B cell (primary cell): Measurements from ENCODE around the gene OR6C3. TPM values are rescaled to one million over a fixed set of nuclear protein-coding genes. Genes with fewer than 3 reads are reported as not detected.

Experiments used
- ATAC-seq: fragments of 200-7000 bp; cut with Tn5 transposase; one replicate; pipeline ENCODE4 v1.10.0; 2021; ENCODE audit warnings: low read depth, mild to moderate bottlenecking, moderate number of reproducible peaks, moderate library complexity
- CTCF ChIA-PET: fragments of 350-600 bp; sonication (Branson Sonifier 250); formaldehyde crosslinking; loops from one replicate; lab custom pipeline; 2021; ENCODE audit warnings: antibody characterized with exemption, inconsistent platforms; lab: Charles Lee
- POLR2A ChIA-PET: fragments of 350-600 bp; sonication (Branson Sonifier 250); formaldehyde crosslinking; loops from one replicate; lab custom pipeline; 2021; ENCODE audit warnings: antibody characterized with exemption; lab: Charles Lee
- DNase-seq: peaks from one replicate; pipeline ENCODE4 v3.0.0; 2013
- H2AFZ ChIP-seq: 2 replicates; pipeline ENCODE4 v1.6.1; 2012; ENCODE audit warnings: mild to moderate bottlenecking, low read depth, low read length; ENCODE audit not compliant: insufficient read depth, poor library complexity, severe bottlenecking
- H3K27ac ChIP-seq, 2 donors: 1 replicate in 1 of 2; 2 replicates in 1 of 2; pipeline ENCODE4 v1.5.1; 2012 to 2013; ENCODE audit warnings: low read length in 2 of 2, mild to moderate bottlenecking in 2 of 2, moderate library complexity in 1 of 2
- H3K27me3 ChIP-seq, 4 experiments: fragments of 200-600 bp in 1 of 4; sonication (generic) in 1 of 4; replicated peaks in 1 of 4; 1 replicate in 2 of 4; 2 replicates in 2 of 4; pipeline versions ENCODE4 v1.6.1 to v1.7.0; 2013 to 2016; ENCODE audit warnings: low read length in 3 of 4, mild to moderate bottlenecking in 2 of 4, mixed read lengths in 1 of 4, moderate library complexity in 1 of 4; ENCODE audit not compliant: insufficient read depth in 4 of 4, control insufficient read depth in 3 of 4; ENCODE audit errors: control extremely low read depth in 1 of 4
- H3K36me3 ChIP-seq, 2 experiments: replicated peaks in 1 of 2; 1 replicate in 1 of 2; 2 replicates in 1 of 2; pipeline versions ENCODE4 v1.6.1 to v1.7.1; 2013; ENCODE audit warnings: low read length in 1 of 2; ENCODE audit not compliant: insufficient read depth in 2 of 2, control insufficient read depth in 1 of 2; ENCODE audit errors: control extremely low read depth in 1 of 2, extremely low read depth in 1 of 2
- H3K4me1 ChIP-seq, 2 donors: fragments of 200-600 bp in 1 of 2; sonication (generic) in 1 of 2; 1 replicate in 1 of 2; 2 replicates in 1 of 2; pipeline versions ENCODE4 v1.5.1 to v1.6.1; 2013 to 2017; ENCODE audit warnings: low read length in 2 of 2; ENCODE audit not compliant: control insufficient read depth in 2 of 2, insufficient read depth in 2 of 2
- H3K4me2 ChIP-seq: replicated peaks from 2 replicates; pipeline ENCODE3; 2012; ENCODE audit warnings: mild to moderate bottlenecking, low read depth, low read length; ENCODE audit not compliant: poor library complexity, severe bottlenecking
- H3K4me3 ChIP-seq, 5 experiments: fragments of 200-600 bp in 1 of 5; sonication (generic) in 1 of 5; 1 replicate in 3 of 5; 2 replicates in 2 of 5; pipeline versions ENCODE4 v1.5.1 to v1.7.0; 2011 to 2016; ENCODE audit warnings: low read length in 4 of 5, mild to moderate bottlenecking in 4 of 5, low read depth in 2 of 5, control low read depth in 1 of 5, moderate library complexity in 1 of 5; ENCODE audit not compliant: insufficient read depth in 1 of 5; ENCODE audit errors: control extremely low read depth in 1 of 5, extremely low read depth in 1 of 5
- H3K79me2 ChIP-seq: fragments of 200-600 bp; sonication (generic); one replicate; pipeline ENCODE4 v1.6.0; 2016; ENCODE audit warnings: low read length; ENCODE audit not compliant: control insufficient read depth, insufficient read depth
- H3K9ac ChIP-seq: fragments of 200-600 bp; sonication (generic); 2 replicates; pipeline ENCODE4 v1.6.1; 2017; ENCODE audit warnings: mild to moderate bottlenecking, low read length, moderate library complexity
- H3K9me3 ChIP-seq, 3 donors: one replicate each; pipeline versions ENCODE4 v1.6.1 to v1.7.1; 2013; ENCODE audit warnings: low read length in 2 of 3; ENCODE audit not compliant: control insufficient read depth in 2 of 3, insufficient read depth in 1 of 3; ENCODE audit errors: control extremely low read depth in 1 of 3
- H4K20me1 ChIP-seq: 2 replicates; pipeline ENCODE4 v1.6.0; 2012; ENCODE audit warnings: mild to moderate bottlenecking, low read length; ENCODE audit not compliant: insufficient read depth, control insufficient read depth, poor library complexity, severe bottlenecking
- H3K27ac Mint-ChIP-seq: one replicate; pipeline ENCODE4 v1.8.0; 2021; ENCODE audit warnings: mixed read lengths
- H3K27me3 Mint-ChIP-seq: one replicate; pipeline ENCODE4 v1.8.0; 2021; ENCODE audit warnings: mixed read lengths
- H3K4me1 Mint-ChIP-seq: one replicate; pipeline ENCODE4 v1.8.0; 2021; ENCODE audit warnings: mixed read lengths
- H3K4me3 Mint-ChIP-seq: one replicate; pipeline ENCODE4 v1.8.0; 2021; ENCODE audit warnings: mixed read lengths
- H3K9me3 Mint-ChIP-seq: one replicate; pipeline ENCODE4 v1.8.0; 2022; ENCODE audit warnings: mixed read lengths; ENCODE audit not compliant: insufficient read depth
- CTCF ChIP-seq: fragments of 200-600 bp; IDR thresholded peaks from one replicate; pipeline ENCODE4 v1.8.0; 2022; ENCODE audit warnings: antibody characterized with exemption, mild to moderate bottlenecking
- EZH2 ChIP-seq: IDR thresholded peaks from 2 replicates; pipeline ENCODE4 v1.6.1; 2012; ENCODE audit warnings: borderline replicate concordance, low read depth, mild to moderate bottlenecking, moderate library complexity, low read length; ENCODE audit not compliant: insufficient read depth, poor library complexity, severe bottlenecking
- WGBS: methylation state at CpG from one replicate; pipeline ENCODE4 v1.1.5; 2013; ENCODE audit warnings: missing lambda C conversion rate; ENCODE audit not compliant: insufficient coverage; 5-methylcytosine and 5-hydroxymethylcytosine counted together
- intact Hi-C: fragments of 100-400 bp; cut with micrococcal nuclease; formaldehyde crosslinking; loops from one replicate; pipeline ENCODE4 v1.10.0; 2022
- polyA plus RNA-seq: library from polyadenylated mRNA; depleted of rRNA; stranded (reverse); fragments of >200 nt; gene quantifications from 2 replicates; pipeline ENCODE4 v1.2.3, GENCODE V29; 2012
- total RNA-seq, 2 donors: library from RNA; stranded (reverse); fragments of 120-200 nt in 1 of 2; gene quantifications; 1 replicate in 1 of 2; 2 replicates in 1 of 2; pipeline versions ENCODE4 v1.2.3 to v1.2.4, GENCODE V29; 2013 to 2022

Gene OR6C3
- total and polyA plus RNA-seq, 2 donors (not counting 1 experiment from before 2014, with no cell fraction given) = not detected

GRCh38 chr12:55372521-55372920, 42.0 kb downstream of the OR6C3 start:
- no peaks in the 10 kb centered on the region for H3K9me3 ChIP-seq
- no peak overlapping the region for H3K4me3 ChIP-seq
- H3K27me3 ChIP-seq = peaks cover 0 to 3% (median 0%) of the 10 kb centered on the region in 4 experiments
- H3K4me1 ChIP-seq = no peaks in the 10 kb centered on the region
- H3K36me3 ChIP-seq = no peaks in the 10 kb centered on the region
- no peak overlapping the region for H3K4me2 ChIP-seq
- no peaks in the 10 kb centered on the region for H3K4me1 Mint-ChIP-seq
- no peak overlapping the region for H3K27ac Mint-ChIP-seq
- H3K4me3 Mint-ChIP-seq = no peak overlapping the region
- TF ChIP-seq EZH2 (no peak), CTCF (no peak)
- H3K27ac ChIP-seq = no peak overlapping the region
- H3K27me3 Mint-ChIP-seq = peaks cover 1% of the 10 kb centered on the region
- no CpG with 5 or more reads among the region's 4 CpGs for WGBS
- CTCF ChIA-PET = no interaction called here
- no peak overlapping the region for H3K9ac ChIP-seq
- DNase-seq (no peak), ATAC-seq (no peak)
- H3K9me3 Mint-ChIP-seq = no peaks in the 10 kb centered on the region
- POLR2A ChIA-PET = no interaction called here
- H2AFZ ChIP-seq = no peak overlapping the region
- no peaks in the 10 kb centered on the region for H3K79me2 ChIP-seq
- intact Hi-C loops = no loop called here
- no peaks in the 10 kb centered on the region for H4K20me1 ChIP-seq

Other genes starting within 250 kb of the OR6C3 start
- gene OR9K2, start 204.3 kb upstream of the OR6C3 start, total RNA-seq = not detected in 2 replicates
- not detected in 2 replicates for gene OR9K2, start 204.3 kb upstream of the OR6C3 start, polyA plus RNA-seq
- gene OR10A7, start 109.7 kb upstream of the OR6C3 start, total RNA-seq = not detected in 2 replicates
- gene OR10A7, start 109.7 kb upstream of the OR6C3 start, polyA plus RNA-seq = not detected in 2 replicates
- not detected in 2 replicates for gene OR6C74, start 86.1 kb upstream of the OR6C3 start, total RNA-seq
- gene OR6C74, start 86.1 kb upstream of the OR6C3 start, polyA plus RNA-seq = not detected in 2 replicates
- gene OR6C6, start 34.2 kb upstream of the OR6C3 start, total RNA-seq = not detected in 2 replicates
- gene OR6C6, start 34.2 kb upstream of the OR6C3 start, polyA plus RNA-seq = not detected in 2 replicates
- not detected in 2 replicates for gene OR6C1, start 16.4 kb upstream of the OR6C3 start, total RNA-seq
- not detected in 2 replicates for gene OR6C1, start 16.4 kb upstream of the OR6C3 start, polyA plus RNA-seq
- not detected in 2 replicates for gene OR6C75, start 32.2 kb downstream of the OR6C3 start, total RNA-seq
- not detected in 2 replicates for gene OR6C75, start 32.2 kb downstream of the OR6C3 start, polyA plus RNA-seq
- gene OR6C65, start 69.8 kb downstream of the OR6C3 start, total RNA-seq = not detected in 2 replicates
- not detected in 2 replicates for gene OR6C65, start 69.8 kb downstream of the OR6C3 start, polyA plus RNA-seq
- not detected in 2 replicates for gene OR6C76, start 95.5 kb downstream of the OR6C3 start, total RNA-seq
- not detected in 2 replicates for gene OR6C76, start 95.5 kb downstream of the OR6C3 start, polyA plus RNA-seq
- gene OR6C2, start 113.3 kb downstream of the OR6C3 start, total RNA-seq = not detected in 2 replicates
- gene OR6C2, start 113.3 kb downstream of the OR6C3 start, polyA plus RNA-seq = not detected in 2 replicates
- not detected in 2 replicates for gene OR6C70, start 139.4 kb downstream of the OR6C3 start, total RNA-seq
- not detected in 2 replicates for gene OR6C70, start 139.4 kb downstream of the OR6C3 start, polyA plus RNA-seq
- not detected in 2 replicates for gene OR6C68, start 161.6 kb downstream of the OR6C3 start, total RNA-seq
- not detected in 2 replicates for gene OR6C68, start 161.6 kb downstream of the OR6C3 start, polyA plus RNA-seq
- not detected in 2 replicates for gene OR6C4, start 218.9 kb downstream of the OR6C3 start, total RNA-seq
- not detected in 2 replicates for gene OR6C4, start 218.9 kb downstream of the OR6C3 start, polyA plus RNA-seq
- 0.17 TPM in 1 of 2 replicates, not detected in the other for gene OR2AP1, start 241.7 kb downstream of the OR6C3 start, total RNA-seq
- gene OR2AP1, start 241.7 kb downstream of the OR6C3 start, polyA plus RNA-seq = not detected in 2 replicates